ENCODE measurements around the gene ZBTB9. TPM values are rescaled to one million over a fixed set of nuclear protein-coding genes. Genes with fewer than 3 reads are reported as not detected.

Gene ZBTB9
- total RNA-seq, 1 experiment from 2014 or later = 14.2 TPM

GRCh38 chr6:33430991-33431879 is 23.1 kb upstream of the ZBTB9 start:
- H3K9me2 ChIP-seq (ENCODE audit: insufficient read depth) = no peaks in the 10 kb centered on the region
- no peak for TF ChIP-seq CEBPB (IDR thresholded peaks at IDR 0.05; ENCODE audit: low read depth)
- TF ChIP-seq POLR2AphosphoS5 (IDR thresholded peaks at IDR 0.05; ENCODE audit: low read depth, low read length) = no peak
- TF ChIP-seq SIN3A (IDR thresholded peaks at IDR 0.05; ENCODE audit: low read depth) = no peak
- no peak for TF ChIP-seq EZH2phosphoT487 (IDR thresholded peaks at IDR 0.05; ENCODE audit: borderline replicate concordance)
- no peak for TF ChIP-seq SP1 (IDR thresholded peaks at IDR 0.05; ENCODE audit: low read depth)
- TF ChIP-seq YY1 (IDR thresholded peaks at IDR 0.05; ENCODE audit: extremely low read depth, insufficient replicate concordance, low read depth, low read length) = no peak
- TF ChIP-seq EGR1 (IDR thresholded peaks at IDR 0.05; ENCODE audit: low read depth) = no peak
- TF ChIP-seq POLR2A (IDR thresholded peaks at IDR 0.05; ENCODE audit: borderline replicate concordance, extremely low read depth, insufficient read depth, insufficient read length) = no peak
- no peak for TF ChIP-seq ELF1 (IDR thresholded peaks at IDR 0.05; ENCODE audit: borderline replicate concordance, low read depth)
- no peak for TF ChIP-seq ZNF274 (IDR thresholded peaks at IDR 0.05; ENCODE audit: low read depth, low read length)
- TF ChIP-seq CBX3 (IDR thresholded peaks at IDR 0.05; ENCODE audit: low read depth) = no peak
- no peak for TF ChIP-seq RAD21 (IDR thresholded peaks at IDR 0.05; ENCODE audit: low read depth)
- TF ChIP-seq SRF (IDR thresholded peaks at IDR 0.05; ENCODE audit: low read depth) = no peak
- no peak for TF ChIP-seq EZH2 (IDR thresholded peaks at IDR 0.05)
- TF ChIP-seq TCF7L2 (IDR thresholded peaks at IDR 0.05; ENCODE audit: borderline replicate concordance, extremely low read depth, insufficient read depth, insufficient read length) = no peak
- TF ChIP-seq, protein P1, sequence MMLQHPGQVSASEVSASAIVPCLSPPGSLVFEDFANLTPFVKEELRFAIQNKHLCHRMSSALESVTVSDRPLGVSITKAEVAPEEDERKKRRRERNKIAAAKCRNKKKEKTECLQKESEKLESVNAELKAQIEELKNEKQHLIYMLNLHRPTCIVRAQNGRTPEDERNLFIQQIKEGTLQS (IDR thresholded peaks at IDR 0.05) = no peak
- TF ChIP-seq FOSL1 (IDR thresholded peaks at IDR 0.05; ENCODE audit: low read depth) = no peak
- peaks cover 29 to 69% of the 10 kb centered on the region in 2 experiments for H3K4me1 ChIP-seq (ENCODE audit: control insufficient read depth in 1 of 2, insufficient read depth in 2 of 2, low read length in 2 of 2)
- no peaks in the 10 kb centered on the region for H3K27me3 ChIP-seq (ENCODE audit: insufficient read depth, low read length)
- no TSS peak for BruUV-seq (replicated peaks)
- H3K36me3 ChIP-seq (ENCODE audit: control insufficient read depth in 1 of 2, insufficient read depth in 2 of 2, low read length in 2 of 2) = no peaks in the 10 kb centered on the region
- H3K27ac ChIP-seq (ENCODE audit: low read depth, low read length) = peak overlapping the region; percentile 19; the same call in 1 of the 2 replicates
- peak; percentile 75 for ATAC-seq
- ChIA-PET POLR2A (interaction anchor here (0.9 to 1.5 kb wide), 4 partner anchors 8 to 162 kb away, joined by 3 to 7 read pairs (median 4); partner anchors contain the start of gene ZBTB9), CTCF (interaction anchor here (1.2 kb wide), 2 partner anchors 9 to 13 kb away, joined by 3 to 4 read pairs; partner anchors contain the start of gene CUTA), RAD21 (ENCODE audit: low non-redundant PET in 1 of 2, low total read pairs in 2 of 2, uncharacterized antibody in 2 of 2, unreplicated experiment in 2 of 2) (no interaction called here)
- H3K9me3 ChIP-seq (ENCODE audit: control insufficient read depth in 1 of 2, insufficient read depth in 1 of 2, low read depth in 1 of 2, low read length in 2 of 2) = no peaks in the 10 kb centered on the region
- no peak overlapping the region for H2AFZ ChIP-seq (ENCODE audit: low read depth, low read length, poor library complexity, severe bottlenecking)
- intact Hi-C loops (cut with micrococcal nuclease) = no loop called here
- H3K4me2 ChIP-seq (ENCODE audit: low read length) = peak overlapping the region; percentile 75
- no peaks in the 10 kb centered on the region for H3K79me2 ChIP-seq (ENCODE audit: insufficient read depth, low read length)
- no peak for DNase-seq (ENCODE audit: low read depth, low spot score)
- peak overlapping the region; percentile 16 to 47 for H3K4me3 ChIP-seq (replicated peaks in 1 of 2; ENCODE audit: low read depth in 1 of 2, low read length in 2 of 2)
- no peaks in the 10 kb centered on the region for H4K20me1 ChIP-seq (ENCODE audit: insufficient read depth)
- peak overlapping the region; percentile 26; the same call in 1 of the 2 replicates for H3K9ac ChIP-seq (ENCODE audit: low read length)

Measured in HCT116 (cell line).